ENCODE measurements around the gene ZNF330.
A peak's percentile ranks its signal among the peaks of the same experiment; 100 is the strongest.
"Not testable (repeated sequence)": the region's sequence is repeated elsewhere in the genome, so short reads cannot be mapped to it uniquely, and the experiment has no call there.

Gene ZNF330

DNA sequence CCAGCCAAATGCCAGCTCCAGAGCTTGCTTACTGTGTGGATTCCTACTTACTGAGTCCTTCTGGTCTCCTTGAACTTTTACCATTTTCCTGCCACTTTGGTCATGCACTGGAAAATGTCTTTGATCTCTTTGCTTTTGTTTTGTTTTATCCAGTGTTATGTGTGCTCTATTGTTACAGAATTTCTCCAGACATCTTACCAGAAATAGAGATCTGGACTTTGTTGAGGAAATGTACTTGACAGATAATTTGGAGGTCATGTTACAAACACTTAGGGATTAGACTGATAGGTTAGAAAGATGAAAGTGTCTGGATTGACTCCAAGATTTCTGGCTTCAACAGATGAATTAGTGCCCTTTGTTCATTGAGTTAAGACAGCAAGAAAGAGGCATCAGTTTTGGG lies 5.7 kb upstream of the ZNF330 start:
- no peaks in the 10 kb centered on the region for H3K27me3 ChIP-seq (ENCODE audit: insufficient read depth, poor library complexity, severe bottlenecking)
- no peak for DNase-seq (ENCODE audit: low read depth in 1 of 2, low spot score in 1 of 2)
- no peak overlapping the region for H3K4me3 ChIP-seq (replicated peaks; ENCODE audit: insufficient read depth, low read length)
- TF ChIP-seq SPI1 (IDR thresholded peaks at IDR 0.05; ENCODE audit: borderline replicate concordance, low read depth), result no peak
- H3K27ac ChIP-seq (replicated peaks), result no peak overlapping the region

DNA sequence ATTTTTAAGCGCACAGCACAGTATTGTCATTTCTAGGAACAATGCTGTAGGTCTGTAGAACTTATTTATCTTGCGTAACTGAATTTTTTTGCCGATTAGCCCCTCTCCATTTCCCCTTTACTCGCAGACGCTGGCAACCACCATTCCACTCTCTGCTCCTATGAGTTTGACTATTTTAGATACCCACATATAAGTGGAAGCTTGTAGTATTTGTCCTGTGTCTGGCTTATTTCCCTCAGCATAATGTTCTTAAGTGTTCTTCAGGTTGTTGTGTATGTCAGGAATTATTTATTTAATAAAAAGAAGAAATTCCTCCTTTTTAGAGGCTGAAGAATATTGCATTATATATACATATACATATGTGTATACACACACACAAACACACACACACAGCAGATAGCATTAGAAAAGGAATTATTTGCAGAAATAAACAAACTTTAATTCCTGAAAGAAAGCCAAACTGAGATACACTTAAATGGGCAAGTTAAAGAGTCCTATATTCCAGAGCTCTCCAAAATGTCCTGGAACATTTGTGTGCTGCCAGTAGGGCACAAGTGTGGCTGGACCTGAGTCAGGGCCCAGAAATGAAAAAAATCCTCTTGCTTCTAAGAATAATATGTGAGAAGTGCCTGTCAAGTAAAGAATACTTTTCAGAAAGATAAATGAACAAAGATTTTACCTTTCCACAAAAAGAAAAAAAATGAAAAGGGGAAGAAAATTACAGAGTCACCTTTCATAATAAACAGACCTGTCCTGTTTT lies 4.5 kb upstream of the ZNF330 start:
- DNase-seq (ENCODE audit: low read depth in 1 of 2, low spot score in 1 of 2), result no peak
- H3K27me3 ChIP-seq (ENCODE audit: insufficient read depth, poor library complexity, severe bottlenecking), result no peaks in the 10 kb centered on the region
- TF ChIP-seq, protein P1, sequence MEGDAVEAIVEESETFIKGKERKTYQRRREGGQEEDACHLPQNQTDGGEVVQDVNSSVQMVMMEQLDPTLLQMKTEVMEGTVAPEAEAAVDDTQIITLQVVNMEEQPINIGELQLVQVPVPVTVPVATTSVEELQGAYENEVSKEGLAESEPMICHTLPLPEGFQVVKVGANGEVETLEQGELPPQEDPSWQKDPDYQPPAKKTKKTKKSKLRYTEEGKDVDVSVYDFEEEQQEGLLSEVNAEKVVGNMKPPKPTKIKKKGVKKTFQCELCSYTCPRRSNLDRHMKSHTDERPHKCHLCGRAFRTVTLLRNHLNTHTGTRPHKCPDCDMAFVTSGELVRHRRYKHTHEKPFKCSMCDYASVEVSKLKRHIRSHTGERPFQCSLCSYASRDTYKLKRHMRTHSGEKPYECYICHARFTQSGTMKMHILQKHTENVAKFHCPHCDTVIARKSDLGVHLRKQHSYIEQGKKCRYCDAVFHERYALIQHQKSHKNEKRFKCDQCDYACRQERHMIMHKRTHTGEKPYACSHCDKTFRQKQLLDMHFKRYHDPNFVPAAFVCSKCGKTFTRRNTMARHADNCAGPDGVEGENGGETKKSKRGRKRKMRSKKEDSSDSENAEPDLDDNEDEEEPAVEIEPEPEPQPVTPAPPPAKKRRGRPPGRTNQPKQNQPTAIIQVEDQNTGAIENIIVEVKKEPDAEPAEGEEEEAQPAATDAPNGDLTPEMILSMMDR (IDR thresholded peaks at IDR 0.05; ENCODE audit: insufficient read depth, low read length), result no peak
- TF ChIP-seq, protein P2, sequence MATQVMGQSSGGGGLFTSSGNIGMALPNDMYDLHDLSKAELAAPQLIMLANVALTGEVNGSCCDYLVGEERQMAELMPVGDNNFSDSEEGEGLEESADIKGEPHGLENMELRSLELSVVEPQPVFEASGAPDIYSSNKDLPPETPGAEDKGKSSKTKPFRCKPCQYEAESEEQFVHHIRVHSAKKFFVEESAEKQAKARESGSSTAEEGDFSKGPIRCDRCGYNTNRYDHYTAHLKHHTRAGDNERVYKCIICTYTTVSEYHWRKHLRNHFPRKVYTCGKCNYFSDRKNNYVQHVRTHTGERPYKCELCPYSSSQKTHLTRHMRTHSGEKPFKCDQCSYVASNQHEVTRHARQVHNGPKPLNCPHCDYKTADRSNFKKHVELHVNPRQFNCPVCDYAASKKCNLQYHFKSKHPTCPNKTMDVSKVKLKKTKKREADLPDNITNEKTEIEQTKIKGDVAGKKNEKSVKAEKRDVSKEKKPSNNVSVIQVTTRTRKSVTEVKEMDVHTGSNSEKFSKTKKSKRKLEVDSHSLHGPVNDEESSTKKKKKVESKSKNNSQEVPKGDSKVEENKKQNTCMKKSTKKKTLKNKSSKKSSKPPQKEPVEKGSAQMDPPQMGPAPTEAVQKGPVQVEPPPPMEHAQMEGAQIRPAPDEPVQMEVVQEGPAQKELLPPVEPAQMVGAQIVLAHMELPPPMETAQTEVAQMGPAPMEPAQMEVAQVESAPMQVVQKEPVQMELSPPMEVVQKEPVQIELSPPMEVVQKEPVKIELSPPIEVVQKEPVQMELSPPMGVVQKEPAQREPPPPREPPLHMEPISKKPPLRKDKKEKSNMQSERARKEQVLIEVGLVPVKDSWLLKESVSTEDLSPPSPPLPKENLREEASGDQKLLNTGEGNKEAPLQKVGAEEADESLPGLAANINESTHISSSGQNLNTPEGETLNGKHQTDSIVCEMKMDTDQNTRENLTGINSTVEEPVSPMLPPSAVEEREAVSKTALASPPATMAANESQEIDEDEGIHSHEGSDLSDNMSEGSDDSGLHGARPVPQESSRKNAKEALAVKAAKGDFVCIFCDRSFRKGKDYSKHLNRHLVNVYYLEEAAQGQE (IDR thresholded peaks at IDR 0.05; ENCODE audit: insufficient replicate concordance, low read depth), result no peak
- no peak for TF ChIP-seq POLR2AphosphoS5 (IDR thresholded peaks at IDR 0.05; ENCODE audit: low read depth)
- TF ChIP-seq SPI1 (IDR thresholded peaks at IDR 0.05; ENCODE audit: borderline replicate concordance, low read depth), result no peak
- TF ChIP-seq GABPA (IDR thresholded peaks at IDR 0.05; ENCODE audit: low read depth), result no peak
- H3K27ac ChIP-seq (replicated peaks), result no peak overlapping the region
- no peak overlapping the region for H3K4me3 ChIP-seq (replicated peaks; ENCODE audit: insufficient read depth, low read length)

DNA sequence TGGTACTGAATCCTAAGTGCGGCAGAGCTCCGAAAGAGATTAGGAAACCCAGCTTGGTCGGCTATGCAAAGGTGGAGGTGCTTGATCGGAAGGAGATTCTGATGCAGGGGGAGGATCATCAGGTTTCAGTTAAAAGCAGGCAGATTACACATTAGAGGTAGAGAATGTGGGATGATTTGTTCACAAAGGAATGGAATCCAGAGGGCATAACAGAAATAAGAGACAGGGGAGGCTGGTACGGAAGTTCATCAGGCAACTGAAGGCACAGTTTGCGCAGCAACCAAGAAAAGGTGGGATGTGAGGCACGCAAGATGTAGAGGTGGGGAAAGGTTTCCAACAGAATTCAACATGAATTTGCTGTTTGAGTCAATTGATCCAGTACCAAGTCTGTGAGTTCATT lies 424 bp upstream of the ZNF330 start:
- no peak for DNase-seq (ENCODE audit: low read depth in 1 of 2, low spot score in 1 of 2)
- TF ChIP-seq, protein P2 (IDR thresholded peaks at IDR 0.05; ENCODE audit: insufficient replicate concordance, low read depth), result no peak
- TF ChIP-seq POLR2AphosphoS5 (IDR thresholded peaks at IDR 0.05; ENCODE audit: low read depth) (no peak), GABPA (IDR thresholded peaks at IDR 0.05; ENCODE audit: low read depth) (no peak), SPI1 (IDR thresholded peaks at IDR 0.05; ENCODE audit: borderline replicate concordance, low read depth) (no peak)
- TF ChIP-seq, protein P1 (IDR thresholded peaks at IDR 0.05; ENCODE audit: insufficient read depth, low read length), result no peak
- peak overlapping the region; percentile 99 for H3K27ac ChIP-seq (replicated peaks)
- H3K4me3 ChIP-seq (replicated peaks; ENCODE audit: insufficient read depth, low read length), result peak overlapping the region; percentile 92
- H3K27me3 ChIP-seq (ENCODE audit: insufficient read depth, poor library complexity, severe bottlenecking), result no peaks in the 10 kb centered on the region

DNA sequence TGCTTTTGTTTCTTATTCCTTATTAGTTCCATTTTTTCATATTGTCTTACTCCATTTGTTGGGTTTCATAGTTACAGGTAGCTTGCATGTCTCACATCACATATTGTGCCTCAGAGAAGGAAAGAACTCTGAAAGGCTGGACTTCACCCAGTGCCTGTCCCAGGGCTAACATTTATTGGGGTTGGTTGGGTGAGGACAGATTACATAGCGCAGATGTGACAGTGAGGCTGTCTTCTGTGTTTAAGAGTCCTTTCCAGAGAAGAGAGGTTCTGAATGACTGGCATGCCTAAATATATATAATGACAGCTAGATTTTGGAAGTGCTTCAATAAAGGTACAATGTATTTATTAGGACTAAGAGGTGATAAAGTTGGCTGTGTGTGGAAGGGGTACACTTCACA lies 2.7 kb downstream of the ZNF330 start:
- Histone ChIP-seq H3K27ac (replicated peaks) (no peak overlapping the region), H3K4me3 (replicated peaks; ENCODE audit: insufficient read depth, low read length) (no peak overlapping the region), H3K27me3 (ENCODE audit: insufficient read depth, poor library complexity, severe bottlenecking) (no peaks in the 10 kb centered on the region)
- DNase-seq (ENCODE audit: low read depth in 1 of 2, low spot score in 1 of 2), result no peak
- no peak for TF ChIP-seq POLR2AphosphoS5 (IDR thresholded peaks at IDR 0.05; ENCODE audit: low read depth)
- TF ChIP-seq, protein P1 (IDR thresholded peaks at IDR 0.05; ENCODE audit: insufficient read depth, low read length), result no peak
- TF ChIP-seq, protein P2 (IDR thresholded peaks at IDR 0.05; ENCODE audit: insufficient replicate concordance, low read depth), result no peak
- TF ChIP-seq GABPA (IDR thresholded peaks at IDR 0.05; ENCODE audit: low read depth), result no peak
- no peak for TF ChIP-seq SPI1 (IDR thresholded peaks at IDR 0.05; ENCODE audit: borderline replicate concordance, low read depth)

DNA sequence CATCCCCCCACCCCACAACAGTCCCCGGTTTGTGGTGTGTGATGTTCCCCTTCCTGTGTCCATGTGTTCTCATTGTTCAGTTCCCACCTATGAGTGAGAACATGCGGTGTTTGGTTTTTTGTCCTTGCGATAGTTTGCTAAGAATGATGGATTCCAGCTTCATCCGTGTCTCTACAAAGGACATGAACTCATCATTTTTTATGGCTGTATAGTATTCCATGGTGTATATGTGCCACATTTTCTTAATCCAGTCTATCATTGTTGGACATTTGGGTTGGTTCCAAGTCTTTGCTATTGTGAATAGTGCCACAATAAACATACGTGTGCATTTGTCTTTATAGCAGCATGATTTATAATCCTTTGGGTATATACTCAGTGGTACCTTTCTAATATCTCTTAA lies 6.6 kb downstream of the ZNF330 start:
- not testable (repeated sequence) for DNase-seq (ENCODE audit: low read depth in 1 of 2, low spot score in 1 of 2); H3K4me3 ChIP-seq (replicated peaks; ENCODE audit: insufficient read depth, low read length); H3K27me3 ChIP-seq (ENCODE audit: insufficient read depth, poor library complexity, severe bottlenecking); H3K27ac ChIP-seq (replicated peaks)

All from HL-60 (cell line).